ENCODE measurements around the gene PTPRU. TPM values are rescaled to one million over a fixed set of nuclear protein-coding genes. Genes with fewer than 3 reads are reported as not detected.

Gene PTPRU
- polyA plus RNA-seq, 1 of the 3 experiments (the other 2 are of a cell fraction) = 3.5 TPM

- H3K79me2 ChIP-seq (ENCODE audit: insufficient read depth) = no peaks in the 10 kb centered on the region
- H3K27ac ChIP-seq (ENCODE audit: low read depth in 2 of 2, low read length in 1 of 2) = no peak overlapping the region; a peak in 1 of 4 replicates
- CTCF ChIA-PET = interaction anchor here (0.9 to 1.1 kb wide), 2 partner anchors 21 to 190 kb away, joined by 3 to 4 read pairs; no protein-coding TSS in a partner anchor
These were observed 13.7 kb downstream of the PTPRU start for GRCh38 chr1:29249951-29250581.

GRCh38 chr1:29251164-29252124, 15.1 kb downstream of the PTPRU start:
- 83% methylated on average over 3 of the region's 8 CpGs for WGBS (ENCODE audit: low lambda C conversion rate)
- no peak overlapping the region for H3K9ac ChIP-seq
- TF ChIP-seq GATA2 (CRISPR knock-in tag; IDR thresholded peaks at IDR 0.05) (no peak), ELF1 (IDR thresholded peaks at IDR 0.05) (no peak), JUND (IDR thresholded peaks at IDR 0.05) (no peak), MAX (IDR thresholded peaks at IDR 0.05; ENCODE audit: low read depth) (no peak), EZH2phosphoT487 (IDR thresholded peaks at IDR 0.05; ENCODE audit: borderline replicate concordance, low read depth) (no peak), RCOR1 (IDR thresholded peaks at IDR 0.05; ENCODE audit: low read length) (no peak), FOXJ3 (CRISPR knock-in tag; IDR thresholded peaks at IDR 0.05) (no peak), CHD2 (IDR thresholded peaks at IDR 0.05; ENCODE audit: low read length, partially characterized antibody) (no peak), SMC3 (IDR thresholded peaks at IDR 0.05; ENCODE audit: low read depth, low read length) (no peak), POLR2AphosphoS5 (IDR thresholded peaks at IDR 0.05; ENCODE audit: low read depth, low read length) (no peak), NFIC (IDR thresholded peaks at IDR 0.05; ENCODE audit: borderline replicate concordance) (no peak), RAD21 (IDR thresholded peaks at IDR 0.05; ENCODE audit: low read length) (no peak), RXRA (IDR thresholded peaks at IDR 0.05; ENCODE audit: borderline replicate concordance, low read depth) (no peak), MEF2A (IDR thresholded peaks at IDR 0.05; ENCODE audit: borderline replicate concordance, low read depth) (no peak)
- TF ChIP-seq, protein P1, sequence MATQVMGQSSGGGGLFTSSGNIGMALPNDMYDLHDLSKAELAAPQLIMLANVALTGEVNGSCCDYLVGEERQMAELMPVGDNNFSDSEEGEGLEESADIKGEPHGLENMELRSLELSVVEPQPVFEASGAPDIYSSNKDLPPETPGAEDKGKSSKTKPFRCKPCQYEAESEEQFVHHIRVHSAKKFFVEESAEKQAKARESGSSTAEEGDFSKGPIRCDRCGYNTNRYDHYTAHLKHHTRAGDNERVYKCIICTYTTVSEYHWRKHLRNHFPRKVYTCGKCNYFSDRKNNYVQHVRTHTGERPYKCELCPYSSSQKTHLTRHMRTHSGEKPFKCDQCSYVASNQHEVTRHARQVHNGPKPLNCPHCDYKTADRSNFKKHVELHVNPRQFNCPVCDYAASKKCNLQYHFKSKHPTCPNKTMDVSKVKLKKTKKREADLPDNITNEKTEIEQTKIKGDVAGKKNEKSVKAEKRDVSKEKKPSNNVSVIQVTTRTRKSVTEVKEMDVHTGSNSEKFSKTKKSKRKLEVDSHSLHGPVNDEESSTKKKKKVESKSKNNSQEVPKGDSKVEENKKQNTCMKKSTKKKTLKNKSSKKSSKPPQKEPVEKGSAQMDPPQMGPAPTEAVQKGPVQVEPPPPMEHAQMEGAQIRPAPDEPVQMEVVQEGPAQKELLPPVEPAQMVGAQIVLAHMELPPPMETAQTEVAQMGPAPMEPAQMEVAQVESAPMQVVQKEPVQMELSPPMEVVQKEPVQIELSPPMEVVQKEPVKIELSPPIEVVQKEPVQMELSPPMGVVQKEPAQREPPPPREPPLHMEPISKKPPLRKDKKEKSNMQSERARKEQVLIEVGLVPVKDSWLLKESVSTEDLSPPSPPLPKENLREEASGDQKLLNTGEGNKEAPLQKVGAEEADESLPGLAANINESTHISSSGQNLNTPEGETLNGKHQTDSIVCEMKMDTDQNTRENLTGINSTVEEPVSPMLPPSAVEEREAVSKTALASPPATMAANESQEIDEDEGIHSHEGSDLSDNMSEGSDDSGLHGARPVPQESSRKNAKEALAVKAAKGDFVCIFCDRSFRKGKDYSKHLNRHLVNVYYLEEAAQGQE (IDR thresholded peaks at IDR 0.05; ENCODE audit: low read depth, low read length) = no peak
- TF ChIP-seq, protein P2, sequence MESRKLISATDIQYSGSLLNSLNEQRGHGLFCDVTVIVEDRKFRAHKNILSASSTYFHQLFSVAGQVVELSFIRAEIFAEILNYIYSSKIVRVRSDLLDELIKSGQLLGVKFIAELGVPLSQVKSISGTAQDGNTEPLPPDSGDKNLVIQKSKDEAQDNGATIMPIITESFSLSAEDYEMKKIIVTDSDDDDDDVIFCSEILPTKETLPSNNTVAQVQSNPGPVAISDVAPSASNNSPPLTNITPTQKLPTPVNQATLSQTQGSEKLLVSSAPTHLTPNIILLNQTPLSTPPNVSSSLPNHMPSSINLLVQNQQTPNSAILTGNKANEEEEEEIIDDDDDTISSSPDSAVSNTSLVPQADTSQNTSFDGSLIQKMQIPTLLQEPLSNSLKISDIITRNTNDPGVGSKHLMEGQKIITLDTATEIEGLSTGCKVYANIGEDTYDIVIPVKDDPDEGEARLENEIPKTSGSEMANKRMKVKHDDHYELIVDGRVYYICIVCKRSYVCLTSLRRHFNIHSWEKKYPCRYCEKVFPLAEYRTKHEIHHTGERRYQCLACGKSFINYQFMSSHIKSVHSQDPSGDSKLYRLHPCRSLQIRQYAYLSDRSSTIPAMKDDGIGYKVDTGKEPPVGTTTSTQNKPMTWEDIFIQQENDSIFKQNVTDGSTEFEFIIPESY (IDR thresholded peaks at IDR 0.05; ENCODE audit: borderline replicate concordance, low read depth) = no peak
- TF ChIP-seq, protein P3, sequence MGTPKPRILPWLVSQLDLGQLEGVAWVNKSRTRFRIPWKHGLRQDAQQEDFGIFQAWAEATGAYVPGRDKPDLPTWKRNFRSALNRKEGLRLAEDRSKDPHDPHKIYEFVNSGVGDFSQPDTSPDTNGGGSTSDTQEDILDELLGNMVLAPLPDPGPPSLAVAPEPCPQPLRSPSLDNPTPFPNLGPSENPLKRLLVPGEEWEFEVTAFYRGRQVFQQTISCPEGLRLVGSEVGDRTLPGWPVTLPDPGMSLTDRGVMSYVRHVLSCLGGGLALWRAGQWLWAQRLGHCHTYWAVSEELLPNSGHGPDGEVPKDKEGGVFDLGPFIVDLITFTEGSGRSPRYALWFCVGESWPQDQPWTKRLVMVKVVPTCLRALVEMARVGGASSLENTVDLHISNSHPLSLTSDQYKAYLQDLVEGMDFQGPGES (IDR thresholded peaks at IDR 0.05; ENCODE audit: low read depth, low read length) = no peak

More at GRCh38 chr1:29249951-29250581, 13.7 kb downstream of the PTPRU start:
- H3K4me3 ChIP-seq (ENCODE audit: low read depth in 2 of 2, low read length in 1 of 2) = no peak overlapping the region
- H3K9ac ChIP-seq = no peak overlapping the region
- H3K9me2 ChIP-seq = no peaks in the 10 kb centered on the region
- peaks cover 0 to 47% of the 10 kb centered on the region in 2 experiments; a peak in 1 of 4 replicates for H3K4me1 ChIP-seq (ENCODE audit: control insufficient read depth in 1 of 2, insufficient read depth in 2 of 2, low read depth in 1 of 2, low read length in 1 of 2)
- TF ChIP-seq NFIC (IDR thresholded peaks at IDR 0.05; ENCODE audit: borderline replicate concordance) (no peak), RFX5 (IDR thresholded peaks at IDR 0.05; ENCODE audit: low read length) (no peak), FOXJ3 (CRISPR knock-in tag; IDR thresholded peaks at IDR 0.05) (no peak), ELF1 (IDR thresholded peaks at IDR 0.05) (no peak)
- H3K27me3 ChIP-seq (ENCODE audit: insufficient read depth) = no peaks in the 10 kb centered on the region
- POLR2A ChIA-PET = interaction anchor here (1.1 kb wide), 1 partner anchor 10 kb away, joined by 3 read pairs; no protein-coding TSS in a partner anchor
- DNase-seq = no peak
- no peaks in the 10 kb centered on the region for H4K20me1 ChIP-seq (ENCODE audit: insufficient read depth)
- H3K4me2 ChIP-seq = no peak overlapping the region
- H3K36me3 ChIP-seq (replicated peaks in 1 of 2; ENCODE audit: control insufficient read depth in 1 of 2, insufficient read depth in 2 of 2, low read length in 1 of 2) = no peaks in the 10 kb centered on the region
- H3F3A ChIP-seq (replicated peaks; ENCODE audit: insufficient read depth) = no peaks in the 10 kb centered on the region
- WGBS (ENCODE audit: low lambda C conversion rate) = 79% methylated on average over 2 of the region's 2 CpGs
- no peak overlapping the region for H2AFZ ChIP-seq (ENCODE audit: low read depth)
- H3K9me3 ChIP-seq = no peaks in the 10 kb centered on the region

More at GRCh38 chr1:29251164-29252124, 15.1 kb downstream of the PTPRU start:
- H2AFZ ChIP-seq (ENCODE audit: low read depth) = no peak overlapping the region
- H3K36me3 ChIP-seq (replicated peaks in 1 of 2; ENCODE audit: control insufficient read depth in 1 of 2, insufficient read depth in 2 of 2, low read length in 1 of 2) = no peaks in the 10 kb centered on the region
- peaks cover 5 to 37% of the 10 kb centered on the region in 2 experiments; a peak in 2 of 4 replicates for H3K4me1 ChIP-seq (ENCODE audit: control insufficient read depth in 1 of 2, insufficient read depth in 2 of 2, low read depth in 1 of 2, low read length in 1 of 2)
- CTCF ChIA-PET = interaction anchor here (0.7 to 1.1 kb wide), 3 partner anchors 19 to 1129 kb away, joined by 3 to 4 read pairs (median 4); no protein-coding TSS in a partner anchor
- H3K9me3 ChIP-seq = no peaks in the 10 kb centered on the region
- DNase-seq = no peak
- no peaks in the 10 kb centered on the region for H3K27me3 ChIP-seq (ENCODE audit: insufficient read depth)
- no peaks in the 10 kb centered on the region for H4K20me1 ChIP-seq (ENCODE audit: insufficient read depth)
- no peak overlapping the region for H3K27ac ChIP-seq (ENCODE audit: low read depth in 2 of 2, low read length in 1 of 2)
- H3F3A ChIP-seq (replicated peaks; ENCODE audit: insufficient read depth) = no peaks in the 10 kb centered on the region
- H3K4me2 ChIP-seq = no peak overlapping the region
- POLR2A ChIA-PET = interaction anchor here (1.1 kb wide), 1 partner anchor 9 kb away, joined by 3 read pairs; no protein-coding TSS in a partner anchor
- H3K79me2 ChIP-seq (ENCODE audit: insufficient read depth) = no peaks in the 10 kb centered on the region
- H3K4me3 ChIP-seq (ENCODE audit: low read depth in 2 of 2, low read length in 1 of 2) = no peak overlapping the region
- H3K9me2 ChIP-seq = no peaks in the 10 kb centered on the region

Measured in SK-N-SH (cell line).